NCI-H1105 (cell line): ENCODE measurements around the gene ITPKB.
"Not testable (repeated sequence)": the region's sequence is repeated elsewhere in the genome, so short reads cannot be mapped to it uniquely, and the experiment has no call there.

ENCODE experiments used
- DNase-seq: peaks from one replicate; lab custom pipeline; 2025; lab: John Stamatoyannopoulos, UW

Gene ITPKB

GRCh38 chr1:226651041-226651731 lies 87.9 kb downstream of the ITPKB start:
- DNase-seq: no peak

GRCh38 chr1:226650236-226650841 lies 88.7 kb downstream of the ITPKB start:
- DNase-seq: no peak

- DNase-seq: no peak
Observed at GRCh38 chr1:226649780-226650179, 89.3 kb downstream of the ITPKB start.

- no peak for DNase-seq
Observed at GRCh38 chr1:226649244-226649643, 89.8 kb downstream of the ITPKB start.

GRCh38 chr1:226648421-226648820 lies 90.7 kb downstream of the ITPKB start:
- no peak for DNase-seq

- no peak for DNase-seq
Observed at GRCh38 chr1:226647719-226648118, 91.4 kb downstream of the ITPKB start.

GRCh38 chr1:226646870-226647449 lies 92.1 kb downstream of the ITPKB start:
- DNase-seq: no peak

GRCh38 chr1:226646026-226646869 lies 92.8 kb downstream of the ITPKB start:
- DNase-seq: no peak

GRCh38 chr1:226645279-226645976 lies 93.7 kb downstream of the ITPKB start:
- DNase-seq: no peak

- DNase-seq: no peak
Observed at GRCh38 chr1:226644541-226645176, 94.4 kb downstream of the ITPKB start.

GRCh38 chr1:226643611-226644540 lies 95.2 kb downstream of the ITPKB start:
- no peak for DNase-seq

- no peak for DNase-seq
Observed at GRCh38 chr1:226643177-226643576, 95.9 kb downstream of the ITPKB start.

- no peak for DNase-seq
Observed at GRCh38 chr1:226642421-226642820, 96.7 kb downstream of the ITPKB start.

- no peak for DNase-seq
Observed at GRCh38 chr1:226641671-226642231, 97.3 kb downstream of the ITPKB start.

- no peak for DNase-seq
Observed at GRCh38 chr1:226640321-226641136, 98.6 kb downstream of the ITPKB start.

GRCh38 chr1:226639631-226640061 lies 99.4 kb downstream of the ITPKB start:
- no peak for DNase-seq

GRCh38 chr1:226639206-226639605 lies 99.9 kb downstream of the ITPKB start:
- DNase-seq: not testable (repeated sequence)

GRCh38 chr1:226638608-226639007 lies 100.5 kb downstream of the ITPKB start:
- DNase-seq: no peak

GRCh38 chr1:226638001-226638601 lies 101.0 kb downstream of the ITPKB start:
- DNase-seq: no peak
